ENCODE measurements around the gene PCBP4.

DNA sequence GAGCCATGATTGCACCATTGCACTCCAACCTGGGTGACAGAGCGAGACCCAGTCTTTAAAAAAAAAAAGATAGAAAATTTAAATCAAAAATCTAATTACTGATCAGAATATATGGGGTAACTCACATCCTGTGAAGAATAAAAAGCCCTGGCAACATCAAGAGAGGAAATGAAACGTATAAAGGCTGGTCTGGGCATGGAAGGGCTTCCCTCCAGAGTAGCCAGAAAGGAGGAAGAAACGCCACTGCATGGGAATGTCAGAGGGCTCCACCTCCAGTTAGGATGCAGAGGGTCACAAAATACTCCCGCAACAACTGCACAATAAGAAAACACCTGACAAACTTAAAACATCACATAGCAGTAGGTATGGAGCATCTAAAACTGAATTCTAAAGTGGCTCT is 59.2 kb downstream of the PCBP4 start:
- TF ChIP-seq, protein P1, sequence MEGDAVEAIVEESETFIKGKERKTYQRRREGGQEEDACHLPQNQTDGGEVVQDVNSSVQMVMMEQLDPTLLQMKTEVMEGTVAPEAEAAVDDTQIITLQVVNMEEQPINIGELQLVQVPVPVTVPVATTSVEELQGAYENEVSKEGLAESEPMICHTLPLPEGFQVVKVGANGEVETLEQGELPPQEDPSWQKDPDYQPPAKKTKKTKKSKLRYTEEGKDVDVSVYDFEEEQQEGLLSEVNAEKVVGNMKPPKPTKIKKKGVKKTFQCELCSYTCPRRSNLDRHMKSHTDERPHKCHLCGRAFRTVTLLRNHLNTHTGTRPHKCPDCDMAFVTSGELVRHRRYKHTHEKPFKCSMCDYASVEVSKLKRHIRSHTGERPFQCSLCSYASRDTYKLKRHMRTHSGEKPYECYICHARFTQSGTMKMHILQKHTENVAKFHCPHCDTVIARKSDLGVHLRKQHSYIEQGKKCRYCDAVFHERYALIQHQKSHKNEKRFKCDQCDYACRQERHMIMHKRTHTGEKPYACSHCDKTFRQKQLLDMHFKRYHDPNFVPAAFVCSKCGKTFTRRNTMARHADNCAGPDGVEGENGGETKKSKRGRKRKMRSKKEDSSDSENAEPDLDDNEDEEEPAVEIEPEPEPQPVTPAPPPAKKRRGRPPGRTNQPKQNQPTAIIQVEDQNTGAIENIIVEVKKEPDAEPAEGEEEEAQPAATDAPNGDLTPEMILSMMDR (IDR thresholded peaks at IDR 0.05) = no peak
- TF ChIP-seq POLR2A (IDR thresholded peaks at IDR 0.05) = no peak

Data from adrenal gland (tissue), 5 donors.